ENCODE results near the gene ARHGEF40. TPM values are rescaled to one million over a fixed set of nuclear protein-coding genes. Genes with fewer than 3 reads are reported as not detected.

The ARHGEF40 gene
- 39.2 TPM for total RNA-seq
- long read RNA-seq, full-length matches to known transcripts: 24 of 97 reads
- long read RNA-seq, partial matches to known transcripts: 50 of 97 reads
- long read RNA-seq, other reads (novel, unspliced or antisense): 23 of 97 reads

DNA sequence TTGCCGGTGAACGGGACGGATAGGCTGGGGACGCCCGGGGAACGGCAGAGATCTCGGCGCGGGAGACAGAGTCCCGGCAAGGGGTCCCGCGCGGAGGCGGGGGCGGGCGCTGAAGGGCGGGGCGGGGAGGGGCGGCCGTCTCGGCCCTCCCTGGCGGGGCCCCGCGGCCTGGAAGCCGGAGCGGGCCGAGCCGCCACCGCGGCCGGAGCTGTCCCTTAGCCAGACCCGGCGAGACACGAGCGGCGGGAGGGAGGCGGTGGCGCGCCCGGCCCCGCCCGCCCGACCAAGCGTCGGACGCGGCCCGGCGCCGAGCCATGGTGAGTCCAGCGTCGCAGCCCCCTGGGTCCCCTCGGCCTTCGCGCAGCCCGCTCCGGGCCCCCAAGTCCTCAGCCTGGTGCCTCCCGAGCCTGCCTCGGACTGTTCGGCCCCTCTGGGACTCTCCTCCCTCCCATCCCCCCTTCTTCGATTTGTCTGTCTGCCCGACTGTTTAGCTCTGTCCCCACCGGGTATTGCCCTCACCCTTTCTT lies at the start of gene ARHGEF40:
TSS of gene ARHGEF40 (plus strand) at position 222 of the 527 bp plus-strand sequence. CDS start at position 315, 93 bp downstream.
- Histone ChIP-seq H3K4me1 (peaks cover 26% of the 10 kb centered on the region), H3K27ac (peak within 1 kb of the TSS; percentile 65), H3K4me3 (peak within 1 kb of the TSS; percentile 70), H3K27me3 (no peaks in the 10 kb centered on the region), H3K9me3 (no peaks in the 10 kb centered on the region), H3K36me3 (no peaks in the 10 kb centered on the region)
- no peak for TF ChIP-seq CTCF (IDR thresholded peaks at IDR 0.05)
- intact Hi-C loops (cut with DNase I): no loop called here
- ATAC-seq (peak; percentile 80), DNase-seq (peak; percentile 85)

- Histone ChIP-seq H3K27me3 (no peaks in the 10 kb centered on the region), H3K27ac (no peak overlapping the region), H3K9me3 (no peaks in the 10 kb centered on the region), H3K4me3 (no peak overlapping the region), H3K4me1 (peaks cover 17% of the 10 kb centered on the region), H3K36me3 (peaks cover 50% of the 10 kb centered on the region)
- intact Hi-C loops (cut with DNase I): no loop called here
- no peak for TF ChIP-seq CTCF (IDR thresholded peaks at IDR 0.05)
- DNase-seq: no peak
- ATAC-seq: no peak
Observed at GRCh38 chr14:21020977-21021545, 49.0 kb upstream of the ARHGEF40 start.

GRCh38 chr14:21022686-21023085 lies 47.4 kb upstream of the ARHGEF40 start:
- H3K27ac ChIP-seq: peak overlapping the region; percentile 17
- intact Hi-C loops (cut with DNase I): no loop called here

DNA sequence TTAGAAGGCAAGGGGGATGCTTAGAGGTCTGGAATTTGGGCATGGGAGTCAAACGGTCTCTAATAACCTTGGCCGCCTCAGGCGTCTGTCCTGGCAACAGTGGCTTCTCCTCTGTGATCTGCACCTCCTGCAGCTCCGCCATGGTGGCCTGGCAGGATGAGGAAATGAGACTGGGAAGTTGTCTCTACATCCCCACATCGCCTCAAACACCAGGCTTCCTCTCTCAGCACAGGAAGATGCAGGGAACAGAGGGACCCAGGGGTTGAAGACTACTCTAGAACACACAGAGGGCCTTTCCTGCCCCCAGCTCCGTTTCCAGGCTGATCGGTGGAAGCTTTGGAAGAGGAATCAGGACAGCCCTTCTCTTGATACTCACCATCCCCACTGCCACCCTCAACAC lies 46.9 kb upstream of the ARHGEF40 start:
- no peak for TF ChIP-seq CTCF (IDR thresholded peaks at IDR 0.05)
- Histone ChIP-seq H3K4me1 (peaks cover 22% of the 10 kb centered on the region), H3K4me3 (peak overlapping the region; percentile 86), H3K9me3 (no peaks in the 10 kb centered on the region), H3K27me3 (no peaks in the 10 kb centered on the region), H3K36me3 (peaks cover 37% of the 10 kb centered on the region), H3K27ac (peak overlapping the region; percentile 88)
- DNase-seq (no peak), ATAC-seq (peak; percentile 10)
- intact Hi-C loops (cut with DNase I): no loop called here

More at GRCh38 chr14:21022686-21023085, 47.4 kb upstream of the ARHGEF40 start:
- DNase-seq: no peak
- no peaks in the 10 kb centered on the region for H3K27me3 ChIP-seq
- H3K4me3 ChIP-seq: peak overlapping the region; percentile 86
- peaks cover 22% of the 10 kb centered on the region for H3K4me1 ChIP-seq
- peaks cover 41% of the 10 kb centered on the region for H3K36me3 ChIP-seq
- TF ChIP-seq CTCF (IDR thresholded peaks at IDR 0.05): no peak
- H3K9me3 ChIP-seq: no peaks in the 10 kb centered on the region
- no peak for ATAC-seq

GRCh38 chr14:21023817-21024584 lies 46.1 kb upstream of the ARHGEF40 start:
- Histone ChIP-seq H3K4me3 (peak overlapping the region; percentile 86), H3K4me1 (peaks cover 18% of the 10 kb centered on the region), H3K27me3 (no peaks in the 10 kb centered on the region), H3K27ac (peak overlapping the region; percentile 88), H3K36me3 (peaks cover 29% of the 10 kb centered on the region), H3K9me3 (no peaks in the 10 kb centered on the region)
- TF ChIP-seq CTCF (IDR thresholded peaks at IDR 0.05): no peak
- ATAC-seq (no peak), DNase-seq (no peak)
- intact Hi-C loops (cut with DNase I): no loop called here

Measured in upper lobe of right lung (tissue), 1 donor.